Measurements from ENCODE around the gene FGF14. TPM values are rescaled to one million over a fixed set of nuclear protein-coding genes. Genes with fewer than 3 reads are reported as not detected.

The FGF14 gene
- total RNA-seq, 1 experiment from 2014 or later: 0.22 TPM

- no peak overlapping the region for H4K5ac ChIP-seq (ENCODE audit: insufficient read length, low read depth, low read length)
- H2AK5ac ChIP-seq (ENCODE audit: insufficient read length, low read length): no peak overlapping the region
- no peak overlapping the region for H3K27ac Mint-ChIP-seq
- WGBS (ENCODE audit: extremely low coverage, insufficient read length, low lambda C conversion rate): no CpG with 5 or more reads among the region's 3 CpGs
- no peak overlapping the region for H3K18ac ChIP-seq (ENCODE audit: insufficient read length, low read depth, low read length)
- H3T11ph ChIP-seq (ENCODE audit: low read length): no peak overlapping the region
- no peak overlapping the region for H3K4me2 ChIP-seq (ENCODE audit: insufficient read depth, insufficient read length, low read length)
- H2BK15ac ChIP-seq (ENCODE audit: low read depth, low read length): no peak overlapping the region
- no peaks in the 10 kb centered on the region for H3K4me1 ChIP-seq (ENCODE audit: insufficient read depth, low read length)
- H3K23ac ChIP-seq (ENCODE audit: insufficient read length, low read depth, low read length): no peak overlapping the region
- H2BK120ac ChIP-seq (ENCODE audit: low read depth, low read length, poor library complexity, severe bottlenecking): no peak overlapping the region
- H3K36me3 Mint-ChIP-seq (ENCODE audit: insufficient read depth in 1 of 3, low read depth in 3 of 3): no peaks in the 10 kb centered on the region
- no peak overlapping the region for H3K4ac ChIP-seq (ENCODE audit: low read depth, low read length)
- no peak overlapping the region for H3K27ac ChIP-seq (ENCODE audit: insufficient read length, low read depth, low read length)
- no peak overlapping the region for H2BK5ac ChIP-seq (ENCODE audit: insufficient read length, low read length)
- no peak overlapping the region for H2BK20ac ChIP-seq (ENCODE audit: low read depth, low read length, poor library complexity, severe bottlenecking)
- no peaks in the 10 kb centered on the region for H3K9me3 Mint-ChIP-seq
- H3K27me3 ChIP-seq (ENCODE audit: insufficient read depth, low read length): no peaks in the 10 kb centered on the region
- no peaks in the 10 kb centered on the region for H3K79me2 ChIP-seq (ENCODE audit: insufficient read depth, low read length)
- H3K4me1 Mint-ChIP-seq: no peaks in the 10 kb centered on the region
- H3K23me2 ChIP-seq (ENCODE audit: insufficient read length, low read depth, low read length, poor library complexity, severe bottlenecking): no peaks in the 10 kb centered on the region
- no peaks in the 10 kb centered on the region for H3K27me3 Mint-ChIP-seq (ENCODE audit: low read depth)
- H3K79me1 ChIP-seq (ENCODE audit: insufficient read depth, low read depth, low read length, poor library complexity, severe bottlenecking): no peaks in the 10 kb centered on the region
- no peak overlapping the region for H4K91ac ChIP-seq (ENCODE audit: insufficient read length, low read depth, low read length)
- no peak overlapping the region for H3K4me3 Mint-ChIP-seq
- no peak overlapping the region for H2BK12ac ChIP-seq (ENCODE audit: insufficient read length, low read depth, low read length)
- no peaks in the 10 kb centered on the region for H3K9me3 ChIP-seq (ENCODE audit: control insufficient read depth, low read depth, low read length)
- H3K9ac ChIP-seq (ENCODE audit: extremely low read depth, insufficient read length, low read length): no peak overlapping the region
- no peak overlapping the region for H3K56ac ChIP-seq (ENCODE audit: insufficient read length, low read depth, low read length)
- no peak for DNase-seq
- no peak for TF ChIP-seq CTCF (conservative IDR thresholded peaks at IDR 0.05)
- H2AFZ ChIP-seq (ENCODE audit: low read length): no peak overlapping the region
- no peak overlapping the region for H3K14ac ChIP-seq (ENCODE audit: insufficient read depth, low read length)
- H4K8ac ChIP-seq (replicated peaks; ENCODE audit: insufficient read length, low read depth, low read length): no peak overlapping the region
- H4K20me1 ChIP-seq (ENCODE audit: control insufficient read depth, insufficient read depth, insufficient read length): no peaks in the 10 kb centered on the region
These were observed 85.1 kb downstream of the FGF14 start for GRCh38 chr13:102316732-102317131.

All from H9 (cell line).